Urothelium cell line (cell line): ENCODE data around the gene GPSM1.

Source experiments
- DNase-seq: peaks from one replicate; pipeline ENCODE4 v3.0.0; 2011; ENCODE audit warnings: low spot score, mixed read lengths
- FAIRE-seq: peaks from 2 replicates; lab custom pipeline; 2011; peaks lifted over from hg19 to GRCh38; lab: Jason Lieb, UNC

The GPSM1 gene

DNA sequence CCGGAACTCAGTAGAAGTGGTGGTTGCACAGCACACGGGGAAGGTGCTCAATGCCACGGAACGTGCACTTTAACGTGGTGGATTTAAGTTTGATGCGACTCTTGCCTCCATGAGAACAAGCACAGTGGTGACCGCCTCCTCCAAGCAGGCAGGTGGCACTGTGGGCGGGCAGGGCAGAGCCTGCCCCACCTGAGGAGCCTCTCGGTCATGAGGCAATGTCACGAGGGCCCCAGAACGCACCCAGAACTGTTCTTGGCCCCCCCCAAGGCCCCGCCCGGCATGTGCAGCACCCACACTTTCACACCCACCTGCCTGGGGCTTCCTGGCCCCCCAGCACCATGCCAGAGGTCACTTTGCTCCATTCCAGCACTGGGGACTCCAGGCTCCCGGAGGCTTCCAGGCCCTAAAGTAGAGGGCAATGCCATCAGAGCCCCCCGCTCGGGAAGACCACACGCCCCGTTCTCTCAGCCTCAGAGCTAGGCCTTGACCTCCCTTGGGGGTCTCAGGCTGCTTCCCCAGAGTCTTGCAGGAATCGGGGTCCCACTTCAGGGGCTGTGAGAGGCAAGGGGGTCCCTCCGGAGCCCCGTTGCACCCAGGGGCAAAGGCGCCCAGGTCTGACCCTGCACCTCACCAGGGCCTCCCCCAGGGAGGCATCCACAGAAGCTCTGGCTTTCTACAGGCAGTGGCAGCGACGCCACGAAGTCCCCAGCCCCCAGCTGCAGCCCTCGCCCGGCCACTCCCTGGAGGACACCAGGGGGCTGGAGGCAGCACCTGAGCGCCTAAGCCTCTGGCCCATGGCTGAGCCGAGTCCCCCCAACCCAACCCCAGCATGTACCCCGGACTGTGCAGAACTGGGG, 37.5 kb upstream of the GPSM1 start:
- no peak for FAIRE-seq
- no peak for DNase-seq

DNA sequence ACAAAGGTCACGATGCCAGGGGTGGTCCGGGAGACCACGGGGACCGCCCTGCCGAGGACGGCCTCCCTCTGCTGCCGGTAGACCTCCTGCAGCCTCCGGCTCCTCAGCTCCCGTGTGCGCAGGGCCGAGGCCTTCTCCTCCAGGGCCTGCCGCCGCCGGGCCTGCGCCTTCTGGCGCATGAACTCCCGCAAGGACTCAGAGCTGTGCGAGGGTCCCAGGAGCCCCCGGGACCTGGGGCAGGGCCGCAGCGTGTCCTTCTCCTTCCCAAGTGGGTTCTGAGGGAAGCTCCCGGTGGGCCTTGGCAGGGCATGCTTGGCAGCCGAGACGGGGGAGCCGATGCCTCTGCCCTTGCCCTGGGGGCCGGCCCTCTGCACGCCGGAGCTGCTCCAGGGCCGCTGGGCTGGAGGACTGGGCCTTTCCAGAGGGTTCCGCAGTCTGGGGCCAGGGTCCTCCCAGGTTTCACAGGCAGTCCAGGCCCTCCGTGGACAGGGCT, 36.8 kb upstream of the GPSM1 start:
- FAIRE-seq, result no peak
- no peak for DNase-seq

DNA sequence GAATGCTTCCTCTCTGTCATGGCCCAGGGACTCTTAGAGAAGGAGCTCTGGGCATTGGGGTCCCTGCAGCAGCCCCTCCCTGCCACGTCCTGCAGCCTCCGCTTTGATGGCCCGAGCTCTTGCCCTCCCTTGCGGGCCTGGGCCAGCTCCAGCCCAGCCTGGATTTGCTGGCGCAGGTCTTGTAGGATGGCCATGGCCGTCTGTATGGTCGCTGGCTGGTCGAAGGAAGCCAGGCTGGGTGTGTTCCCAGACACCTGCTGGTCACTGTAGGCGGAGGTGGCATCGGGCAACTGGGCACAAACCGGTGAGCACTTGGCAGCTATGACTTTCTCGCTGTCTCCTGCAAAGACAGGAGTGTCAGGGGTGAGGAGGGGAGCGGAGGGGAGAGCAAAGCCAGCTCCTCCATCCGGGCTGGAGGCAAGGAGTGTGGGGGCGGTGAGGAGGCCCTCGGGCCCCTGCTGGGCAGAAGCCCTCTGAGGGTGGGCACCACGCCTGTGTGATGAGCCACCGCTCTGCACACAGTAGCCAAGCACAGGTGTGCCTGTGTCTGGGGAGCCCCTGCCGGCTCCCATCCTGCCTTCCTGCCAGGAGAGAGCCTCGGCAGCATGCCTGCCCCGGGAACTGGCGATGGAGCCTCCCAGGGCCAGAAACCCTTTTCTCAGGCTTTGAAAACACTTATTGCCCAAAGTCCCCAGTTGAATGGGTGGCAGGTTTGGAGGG, 35.9 kb upstream of the GPSM1 start:
- no peak for FAIRE-seq
- DNase-seq, result no peak

DNA sequence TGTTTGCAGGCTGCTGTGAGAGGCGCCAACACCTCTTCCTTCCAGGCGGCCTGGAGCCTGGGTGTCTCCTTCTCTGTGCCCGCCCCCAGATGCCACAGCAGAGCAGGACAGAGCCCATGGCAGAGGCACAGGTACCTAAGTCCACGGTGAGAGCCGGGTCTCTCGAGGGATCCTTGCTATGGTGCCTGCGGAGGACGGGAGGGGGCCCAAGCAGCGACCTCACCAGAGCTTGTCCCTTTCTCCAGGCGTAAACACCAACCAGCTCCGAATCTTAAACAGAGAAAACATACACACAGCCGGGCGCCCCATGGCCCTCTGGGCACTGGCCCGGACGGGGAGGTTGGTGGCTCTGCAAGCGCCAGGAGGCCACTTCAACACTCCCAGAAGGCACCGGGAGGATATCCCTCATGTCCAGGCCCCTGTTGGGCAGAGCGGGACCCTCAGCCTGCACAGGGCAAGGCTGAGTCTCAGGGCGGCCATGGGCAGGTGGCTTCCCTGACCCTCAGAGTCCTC, 35.3 kb upstream of the GPSM1 start:
- DNase-seq (no peak), FAIRE-seq (no peak)

DNA sequence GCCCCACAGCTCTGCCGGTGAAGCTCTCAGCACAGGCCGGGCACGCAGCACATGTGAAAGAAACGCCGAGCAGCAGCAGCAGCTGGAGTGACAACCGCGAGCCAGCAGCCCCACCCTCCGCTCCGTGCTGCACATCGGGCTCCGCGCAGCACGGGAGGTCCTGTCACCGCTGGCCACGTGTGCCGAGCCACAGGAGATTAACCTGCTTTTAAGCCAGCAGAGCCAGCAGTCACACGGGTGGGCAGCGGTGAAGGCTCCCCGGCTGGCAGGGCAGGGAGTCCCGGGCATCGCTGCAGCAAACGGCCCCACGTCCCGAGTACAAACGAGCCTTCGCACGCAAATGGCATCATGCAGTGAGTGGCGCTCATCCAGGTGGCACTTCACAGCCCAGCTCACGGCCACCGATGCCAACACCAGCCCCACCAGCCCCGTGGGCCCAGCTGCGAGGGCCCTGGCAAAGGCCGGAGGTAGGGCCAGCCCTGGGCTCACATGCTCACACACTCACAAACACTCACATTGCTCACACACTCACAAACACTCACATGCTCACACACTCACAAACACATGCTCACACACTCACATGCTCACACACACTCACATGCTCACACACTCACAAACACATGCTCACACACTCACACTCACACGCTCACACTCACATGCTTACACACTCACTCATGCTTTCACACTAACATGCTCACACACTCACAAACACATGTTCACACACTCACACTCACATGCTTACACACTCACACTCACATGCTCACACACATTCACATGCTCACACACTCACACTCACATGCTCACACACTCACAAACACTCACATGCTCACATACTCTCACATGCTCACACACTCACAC, 34.5 kb upstream of the GPSM1 start:
- no peak for FAIRE-seq

DNA sequence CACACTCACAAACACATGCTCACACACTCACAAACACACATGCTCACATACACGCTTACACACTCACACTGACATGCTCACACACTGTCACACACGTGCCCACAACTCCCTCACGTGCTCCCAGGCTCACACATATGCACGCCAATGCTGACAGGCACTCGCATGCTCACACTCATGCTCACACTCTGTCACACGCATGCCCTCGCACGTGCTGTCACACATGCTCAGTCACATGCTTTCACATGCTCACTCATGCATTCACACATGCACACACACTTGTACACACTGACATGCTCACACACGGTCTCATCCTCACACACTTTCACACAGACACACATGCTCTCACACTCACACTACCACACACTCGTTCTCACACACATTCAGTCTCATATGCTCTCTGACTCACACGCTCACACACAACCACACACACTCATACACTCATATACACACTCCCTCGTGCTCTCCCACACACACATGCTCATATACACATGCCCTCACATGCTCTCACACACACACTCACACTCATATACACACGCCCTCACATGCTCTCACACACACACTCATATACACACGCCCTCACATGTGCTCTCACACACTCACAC, 33.8 kb upstream of the GPSM1 start:
- DNase-seq (no peak), FAIRE-seq (no peak)

More for the DNA sequence above, 34.5 kb upstream of the GPSM1 start:
- no peak for DNase-seq

DNA sequence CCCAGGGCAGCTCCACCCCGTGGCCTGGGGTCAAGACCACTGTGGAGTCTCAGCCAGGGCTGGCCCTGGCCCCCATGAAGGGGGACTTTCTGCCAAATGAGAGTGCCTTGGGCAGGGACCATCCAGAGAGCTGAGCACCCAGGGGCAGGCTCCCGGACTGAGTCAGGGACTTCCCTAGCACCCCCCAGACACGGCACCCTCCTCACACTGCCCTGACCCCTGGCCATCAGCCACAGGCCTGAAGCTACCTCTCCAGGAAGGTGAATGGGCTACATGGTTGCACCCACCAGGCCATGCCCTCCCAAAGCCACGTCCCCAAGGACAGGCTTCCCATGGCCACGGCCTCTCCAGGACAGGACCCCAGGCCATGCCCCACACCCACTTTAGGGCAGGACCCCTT, 32.9 kb upstream of the GPSM1 start:
- FAIRE-seq, result no peak
- DNase-seq, result no peak

DNA sequence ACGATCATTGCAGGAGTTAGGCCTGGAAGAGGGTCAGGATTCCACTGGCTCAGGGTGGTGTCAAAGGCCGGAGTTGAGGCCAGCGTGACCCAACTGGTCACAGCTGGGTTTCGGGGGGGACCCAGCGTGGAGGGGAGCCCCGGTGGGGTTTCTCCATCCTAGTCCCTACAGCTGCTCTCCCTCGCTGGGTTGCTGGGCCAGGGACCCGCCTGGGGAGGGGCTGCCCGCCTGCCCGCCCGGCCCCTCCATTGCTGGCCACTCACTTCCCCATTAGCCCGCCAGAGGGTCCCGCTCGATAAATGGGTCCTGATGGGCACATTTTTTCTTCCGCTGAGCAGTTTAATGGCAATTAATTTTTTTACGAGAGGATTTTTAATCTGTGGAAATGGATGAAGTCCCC, 32.3 kb upstream of the GPSM1 start:
- no peak for FAIRE-seq
- no peak for DNase-seq

DNA sequence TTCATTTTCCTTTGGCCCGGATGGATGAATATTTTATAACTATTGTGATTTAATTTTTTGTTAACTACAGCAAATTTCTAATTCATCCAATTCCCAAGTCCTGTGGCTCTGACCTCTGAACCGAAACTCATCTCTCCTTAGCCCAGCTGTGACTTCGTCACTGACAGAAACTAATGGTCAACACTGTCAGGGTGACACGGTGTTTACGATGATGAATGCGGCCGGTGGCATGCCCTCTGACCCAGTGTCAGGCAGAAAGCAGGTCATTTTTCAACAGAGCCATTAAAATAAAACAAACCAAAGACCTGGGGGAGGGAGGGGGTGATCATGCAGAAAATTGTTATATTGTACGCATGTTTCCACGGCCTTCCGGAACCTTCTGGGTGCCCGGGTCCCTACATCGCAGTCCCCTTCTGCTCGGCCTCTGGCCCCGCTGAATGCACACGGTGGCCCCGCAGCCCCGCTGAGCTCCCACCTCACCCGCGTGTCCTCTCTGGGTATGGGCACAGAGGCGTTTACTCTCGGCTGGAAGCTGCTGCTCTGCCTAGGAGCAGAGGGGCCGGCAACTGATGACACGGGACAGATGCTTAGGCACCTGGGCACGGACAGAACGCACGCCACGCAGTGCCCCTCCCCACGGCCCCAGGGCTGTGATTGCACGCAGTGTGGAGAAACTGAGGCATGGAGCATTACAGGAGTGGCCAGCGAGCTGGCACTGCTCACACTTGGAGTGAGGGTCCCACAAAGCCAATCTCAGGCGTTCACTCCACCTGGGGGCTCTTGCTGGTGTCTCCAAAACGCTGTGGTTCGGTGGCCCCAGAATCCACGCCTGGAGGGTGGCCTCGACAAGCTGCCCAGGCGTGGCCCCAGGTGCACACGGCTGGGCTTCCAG, 31.6 kb upstream of the GPSM1 start:
- FAIRE-seq, result no peak

DNA sequence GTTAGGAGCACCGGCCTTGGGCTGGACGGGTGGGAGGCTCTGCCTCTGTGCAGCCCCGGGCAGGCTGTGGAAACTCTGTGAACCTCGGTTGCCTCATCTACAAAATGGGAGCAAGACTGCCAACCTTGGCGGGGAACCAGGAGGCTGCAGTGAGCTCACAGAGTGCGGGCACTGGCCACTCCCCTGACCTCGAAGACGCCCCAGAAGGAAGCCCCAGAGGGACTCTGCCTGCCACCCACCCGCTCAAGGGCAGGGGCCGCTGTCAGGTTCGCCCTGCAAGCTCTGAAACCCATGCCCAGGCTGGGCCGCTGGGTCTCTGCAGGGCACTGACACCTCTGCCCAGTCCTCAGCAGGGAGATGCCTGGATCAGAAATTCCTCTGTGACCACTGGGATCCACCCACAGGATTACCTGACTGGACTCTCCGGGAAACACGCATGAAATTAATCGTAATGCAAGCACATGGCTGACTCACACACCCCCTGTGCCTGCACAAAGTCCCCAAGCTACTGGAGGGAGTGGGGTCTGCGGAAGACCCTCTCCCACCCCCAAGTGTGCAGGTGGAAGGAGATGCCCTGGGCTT, 30.8 kb upstream of the GPSM1 start:
- DNase-seq (no peak), FAIRE-seq (no peak)

More for the DNA sequence above, 31.6 kb upstream of the GPSM1 start:
- DNase-seq, result no peak

DNA sequence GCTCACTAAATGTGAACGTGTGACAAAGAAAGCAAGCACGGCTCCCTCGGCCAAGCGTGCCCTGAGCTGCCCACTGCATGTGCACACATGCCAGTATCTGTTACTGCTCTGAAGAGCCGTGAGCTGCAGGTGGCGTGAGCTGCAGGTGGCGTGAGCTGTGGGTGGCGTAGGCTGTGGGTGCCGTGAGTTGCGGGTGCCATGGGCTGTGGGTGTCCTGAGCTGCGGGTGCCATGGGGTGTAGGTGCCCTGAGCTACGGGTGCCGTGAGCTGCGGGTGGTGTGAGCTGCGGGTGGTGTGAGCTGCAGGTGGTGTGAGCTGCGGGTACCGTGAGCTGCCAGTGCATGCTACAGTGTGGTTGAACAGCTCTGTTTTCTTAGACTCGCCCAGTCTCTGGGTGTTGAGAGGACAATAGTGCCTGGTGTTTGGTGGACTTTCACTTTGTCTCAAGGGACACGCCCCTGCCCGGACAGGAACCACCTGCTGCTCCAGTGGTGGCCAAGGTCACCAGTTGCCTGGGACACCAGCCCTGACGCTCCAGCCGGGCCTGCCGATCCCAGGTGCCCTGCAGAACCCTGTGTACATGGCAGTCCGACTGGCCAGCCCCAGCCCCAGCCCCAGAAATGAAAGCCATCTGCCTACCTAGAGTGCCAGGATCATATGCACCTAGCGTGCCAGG, 30.2 kb upstream of the GPSM1 start:
- FAIRE-seq, result no peak
- DNase-seq, result no peak

DNA sequence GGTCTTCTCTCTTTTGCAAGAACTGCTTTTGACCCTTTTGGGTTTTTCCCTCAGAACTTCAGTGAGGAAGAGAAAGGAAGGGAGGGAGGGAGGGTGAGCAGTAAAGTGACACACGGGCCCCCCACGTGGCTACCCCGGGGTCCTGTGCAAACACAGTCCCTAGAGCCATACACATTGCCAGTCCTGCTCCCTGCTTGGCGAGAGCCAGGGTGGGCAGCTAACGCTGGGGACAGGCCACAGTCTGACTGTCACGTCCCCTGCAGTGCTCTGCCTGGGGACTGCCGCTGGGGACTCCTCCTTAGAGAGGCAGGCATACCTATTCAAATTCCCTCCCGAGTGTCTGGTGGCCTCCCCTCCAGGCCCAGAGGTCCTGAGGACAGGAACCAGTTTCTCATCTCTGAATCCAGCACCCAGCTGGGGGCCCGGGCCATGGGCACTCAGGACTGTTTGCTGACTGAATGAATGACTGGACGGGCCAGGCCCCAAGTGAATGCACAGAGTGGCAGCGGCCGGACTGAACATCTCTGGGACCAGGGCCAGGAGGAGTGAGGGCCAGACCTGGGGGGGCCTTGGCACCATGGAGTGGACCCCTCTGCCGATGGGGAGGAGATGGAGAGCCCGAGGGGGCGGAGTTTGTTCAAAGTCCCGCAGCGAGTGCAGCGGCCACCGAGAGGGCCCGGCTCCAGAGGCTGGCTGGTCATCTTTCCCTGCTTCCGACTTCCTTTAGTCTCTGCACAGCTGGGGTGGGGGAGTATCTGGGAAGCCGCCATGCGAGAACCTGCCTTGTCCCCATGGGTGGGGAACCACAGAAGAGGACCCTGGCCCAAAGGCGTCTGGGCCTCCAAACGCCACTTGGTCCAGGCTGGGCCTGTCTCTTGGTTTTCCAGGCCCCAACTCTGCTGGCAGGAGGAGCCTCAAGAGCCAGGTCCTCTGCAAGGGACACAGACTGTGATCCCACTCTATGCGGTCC, 29.3 kb upstream of the GPSM1 start:
- FAIRE-seq (no peak), DNase-seq (no peak)

DNA sequence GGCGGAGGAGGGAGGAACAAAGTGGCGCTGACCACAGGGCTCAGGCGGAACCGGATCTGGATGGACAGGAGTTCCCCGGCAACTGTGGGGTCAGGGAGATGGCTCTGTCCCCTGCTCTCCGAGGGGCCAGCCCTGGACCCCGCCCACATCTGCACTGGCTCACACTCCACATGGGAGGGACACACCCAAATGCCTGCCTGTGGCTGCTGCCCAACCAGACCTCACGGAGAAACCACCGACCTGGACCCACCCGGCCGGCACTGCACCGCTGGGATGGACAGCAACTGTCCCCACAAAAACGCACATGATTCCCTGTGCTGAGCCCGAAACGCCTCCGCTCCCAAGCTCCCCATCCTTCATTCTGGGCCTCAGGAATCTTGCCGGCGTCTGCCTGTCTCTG, 28.2 kb upstream of the GPSM1 start:
- FAIRE-seq, result no peak

DNA sequence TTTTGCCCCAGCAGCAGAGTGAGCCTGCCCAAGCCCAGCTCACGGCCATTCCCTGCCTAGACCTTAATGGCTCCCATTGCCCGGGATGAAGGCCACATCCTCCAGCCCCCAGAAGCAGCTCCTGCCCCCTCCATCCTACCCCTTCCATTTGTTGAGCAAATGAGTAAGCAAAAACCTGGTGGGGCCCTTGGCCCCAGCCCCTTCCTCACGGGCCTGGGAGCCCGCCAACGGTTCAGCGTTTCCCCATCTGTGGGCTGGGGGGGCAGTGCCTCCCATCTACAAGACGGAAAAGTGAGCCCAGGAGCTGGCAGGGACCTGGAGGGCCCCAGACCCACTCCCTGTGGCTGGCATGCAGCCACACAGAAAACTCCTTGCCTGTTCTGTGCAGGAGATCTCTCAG, 27.8 kb upstream of the GPSM1 start:
- DNase-seq (no peak), FAIRE-seq (no peak)

More for the DNA sequence above, 28.2 kb upstream of the GPSM1 start:
- no peak for DNase-seq

DNA sequence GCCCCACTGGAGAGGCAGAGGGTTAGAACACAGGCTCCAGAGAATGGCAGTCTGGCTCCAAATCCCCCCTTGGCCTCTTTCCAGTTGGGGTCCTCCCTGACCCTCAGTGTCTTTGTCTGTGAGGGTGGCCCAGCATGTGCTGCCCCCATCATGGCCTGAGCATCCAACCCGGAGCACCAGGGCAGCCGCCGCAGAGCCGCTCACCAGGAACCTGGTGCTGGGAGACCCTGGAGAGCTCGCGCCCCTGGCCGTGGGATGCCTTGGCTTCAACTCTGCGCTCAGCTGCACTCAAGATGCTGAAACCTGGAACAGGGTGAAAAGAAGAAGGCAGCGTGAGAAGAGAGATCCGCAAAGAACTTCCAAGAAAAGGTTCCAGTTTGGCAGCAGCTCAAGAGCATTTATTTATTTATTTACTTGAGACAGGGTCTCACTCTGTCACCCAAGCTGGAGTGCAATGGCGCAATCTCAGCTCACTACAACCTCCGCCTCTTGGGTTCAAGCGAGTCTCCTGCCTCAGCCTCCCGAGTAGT, 27.3 kb upstream of the GPSM1 start:
- no peak for FAIRE-seq
- DNase-seq, result no peak

DNA sequence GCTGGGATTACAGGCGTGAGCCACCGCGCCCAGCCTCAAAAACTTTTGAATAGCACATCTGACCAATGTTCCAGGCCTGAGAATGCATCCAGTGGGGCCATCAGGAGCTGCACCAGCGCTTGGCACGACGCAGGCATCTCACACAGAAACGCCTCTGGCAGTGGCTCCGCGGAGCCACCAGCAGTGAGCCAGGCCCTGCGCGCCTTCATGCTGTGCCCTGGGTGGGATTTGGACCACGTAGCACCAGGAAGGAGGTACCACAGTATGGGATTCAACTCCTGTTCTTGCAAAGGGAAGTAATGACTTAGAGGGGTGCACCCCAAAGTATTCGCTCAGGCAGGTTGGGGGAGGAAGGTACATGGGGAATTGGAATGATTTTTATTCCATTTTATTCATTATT, 26.5 kb upstream of the GPSM1 start:
- DNase-seq, result no peak
- no peak for FAIRE-seq

DNA sequence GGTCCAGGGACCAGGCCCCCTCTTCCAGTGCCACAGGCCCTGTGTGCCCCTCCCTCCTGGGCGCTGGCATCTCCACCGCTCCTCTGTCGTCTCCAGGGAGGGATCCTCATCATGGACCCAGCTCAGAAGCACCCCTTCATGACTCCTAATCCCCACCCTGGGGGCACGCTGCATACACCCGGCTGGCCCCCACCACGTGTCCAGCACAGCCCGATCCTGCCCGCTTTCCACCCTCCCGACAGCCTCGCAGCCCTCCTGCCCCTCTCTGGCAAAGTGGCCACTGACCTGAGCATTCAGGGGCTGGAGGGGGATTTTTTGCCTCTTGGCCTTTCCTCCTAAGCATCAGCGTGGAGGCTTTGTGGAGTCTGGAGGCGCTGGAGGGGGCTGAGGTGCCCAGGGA, 24.8 kb upstream of the GPSM1 start:
- DNase-seq, result no peak
- no peak for FAIRE-seq
